Muscle layer of colon (tissue), 2 donors: ENCODE data around the gene PPP1R13B.
"Not testable (repeated sequence)": the region's sequence is repeated elsewhere in the genome, so short reads cannot be mapped to it uniquely, and the experiment has no call there.

Experiments used
- H3K27ac ChIP-seq: one replicate; pipeline ENCODE4 v1.7.0; 2013; ENCODE audit warnings: low read depth, mild to moderate bottlenecking, low read length, moderate library complexity
- H3K27me3 ChIP-seq, 2 donors: one replicate each; pipeline ENCODE4 v1.7.0; 2013; ENCODE audit warnings: low read length in 2 of 2, mild to moderate bottlenecking in 2 of 2; ENCODE audit not compliant: insufficient read depth in 2 of 2, control insufficient read depth in 1 of 2
- H3K36me3 ChIP-seq: one replicate; pipeline ENCODE4 v1.7.0; 2013; ENCODE audit warnings: mild to moderate bottlenecking, low read length; ENCODE audit not compliant: insufficient read depth
- H3K4me1 ChIP-seq: one replicate; pipeline ENCODE4 v1.7.0; 2013; ENCODE audit warnings: mild to moderate bottlenecking, low read length; ENCODE audit not compliant: insufficient read depth
- H3K4me3 ChIP-seq, 2 donors: one replicate each; pipeline ENCODE4 v1.7.0; 2013; ENCODE audit warnings: low read length in 2 of 2, low read depth in 1 of 2, mild to moderate bottlenecking in 1 of 2, moderate library complexity in 1 of 2
- H3K9ac ChIP-seq: one replicate; pipeline ENCODE4 v1.7.0; 2013; ENCODE audit warnings: low read length
- H3K9me3 ChIP-seq: one replicate; pipeline ENCODE4 v1.7.0; 2013; ENCODE audit warnings: mild to moderate bottlenecking, low read length
- donor health status: abdominal sarcoma.
- donor health status: Adenocarcinoma of cecum.

PPP1R13B gene

GRCh38 chr14:103818422-103818821 is 29.0 kb downstream of the PPP1R13B start:
- H3K27ac ChIP-seq, result no peak overlapping the region
- H3K9ac ChIP-seq, result no peak overlapping the region
- H3K27me3 ChIP-seq, result no peaks in the 10 kb centered on the region
- no peaks in the 10 kb centered on the region for H3K36me3 ChIP-seq
- no peak overlapping the region for H3K4me3 ChIP-seq
- H3K9me3 ChIP-seq, result no peaks in the 10 kb centered on the region
- H3K4me1 ChIP-seq, result peaks cover 16% of the 10 kb centered on the region

- no peaks in the 10 kb centered on the region for H3K9me3 ChIP-seq
- H3K4me1 ChIP-seq, result peaks cover 16% of the 10 kb centered on the region
- H3K9ac ChIP-seq, result no peak overlapping the region
- H3K36me3 ChIP-seq, result no peaks in the 10 kb centered on the region
- no peak overlapping the region for H3K4me3 ChIP-seq
- H3K27me3 ChIP-seq, result no peaks in the 10 kb centered on the region
- H3K27ac ChIP-seq, result no peak overlapping the region
Measured at GRCh38 chr14:103817595-103817994, 29.8 kb downstream of the PPP1R13B start.

GRCh38 chr14:103816991-103817390 is 30.4 kb downstream of the PPP1R13B start:
- no peak overlapping the region for H3K4me3 ChIP-seq
- no peak overlapping the region for H3K9ac ChIP-seq
- H3K9me3 ChIP-seq, result no peaks in the 10 kb centered on the region
- no peak overlapping the region for H3K27ac ChIP-seq
- no peaks in the 10 kb centered on the region for H3K36me3 ChIP-seq
- peaks cover 16% of the 10 kb centered on the region for H3K4me1 ChIP-seq
- H3K27me3 ChIP-seq, result no peaks in the 10 kb centered on the region

- Histone ChIP-seq H3K4me1 (peaks cover 14% of the 10 kb centered on the region), H3K27me3 (no peaks in the 10 kb centered on the region), H3K36me3 (no peaks in the 10 kb centered on the region), H3K4me3 (no peak overlapping the region), H3K9ac (no peak overlapping the region), H3K9me3 (no peaks in the 10 kb centered on the region), H3K27ac (no peak overlapping the region)
Measured at GRCh38 chr14:103815253-103815652, 32.1 kb downstream of the PPP1R13B start.

GRCh38 chr14:103811189-103811588 is 36.2 kb downstream of the PPP1R13B start:
- Histone ChIP-seq H3K9ac (no peak overlapping the region), H3K4me3 (no peak overlapping the region), H3K36me3 (no peaks in the 10 kb centered on the region), H3K9me3 (no peaks in the 10 kb centered on the region), H3K27me3 (no peaks in the 10 kb centered on the region), H3K27ac (no peak overlapping the region), H3K4me1 (no peaks in the 10 kb centered on the region)

GRCh38 chr14:103808403-103809001 is 38.9 kb downstream of the PPP1R13B start:
- Histone ChIP-seq H3K4me3 (no peak overlapping the region), H3K27me3 (no peaks in the 10 kb centered on the region), H3K9ac (no peak overlapping the region), H3K27ac (no peak overlapping the region), H3K4me1 (no peaks in the 10 kb centered on the region), H3K9me3 (no peaks in the 10 kb centered on the region), H3K36me3 (no peaks in the 10 kb centered on the region)

GRCh38 chr14:103806805-103807204 is 40.6 kb downstream of the PPP1R13B start:
- no peak overlapping the region for H3K27ac ChIP-seq
- H3K4me1 ChIP-seq, result no peaks in the 10 kb centered on the region

GRCh38 chr14:103805708-103806107 is 41.7 kb downstream of the PPP1R13B start:
- Histone ChIP-seq H3K36me3 (no peaks in the 10 kb centered on the region), H3K9me3 (no peaks in the 10 kb centered on the region), H3K9ac (no peak overlapping the region), H3K27ac (no peak overlapping the region), H3K4me3 (no peak overlapping the region), H3K27me3 (no peaks in the 10 kb centered on the region), H3K4me1 (no peaks in the 10 kb centered on the region)

More at GRCh38 chr14:103806805-103807204, 40.6 kb downstream of the PPP1R13B start:
- H3K9ac ChIP-seq, result no peak overlapping the region
- no peaks in the 10 kb centered on the region for H3K9me3 ChIP-seq
- H3K27me3 ChIP-seq, result no peaks in the 10 kb centered on the region
- no peaks in the 10 kb centered on the region for H3K36me3 ChIP-seq
- no peak overlapping the region for H3K4me3 ChIP-seq

- no peak overlapping the region for H3K9ac ChIP-seq
- no peaks in the 10 kb centered on the region for H3K36me3 ChIP-seq
- no peaks in the 10 kb centered on the region for H3K9me3 ChIP-seq
- no peaks in the 10 kb centered on the region for H3K27me3 ChIP-seq
- H3K27ac ChIP-seq, result no peak overlapping the region
- H3K4me3 ChIP-seq, result no peak overlapping the region
- H3K4me1 ChIP-seq, result no peaks in the 10 kb centered on the region
Measured at GRCh38 chr14:103803661-103804060, 43.7 kb downstream of the PPP1R13B start.

GRCh38 chr14:103802356-103802755 is 45.0 kb downstream of the PPP1R13B start:
- Histone ChIP-seq H3K36me3 (no peaks in the 10 kb centered on the region), H3K4me3 (no peak overlapping the region), H3K27ac (no peak overlapping the region), H3K9ac (no peak overlapping the region), H3K27me3 (no peaks in the 10 kb centered on the region), H3K4me1 (no peaks in the 10 kb centered on the region), H3K9me3 (no peaks in the 10 kb centered on the region)

GRCh38 chr14:103801459-103801858 is 45.9 kb downstream of the PPP1R13B start:
- H3K9me3 ChIP-seq, result no peaks in the 10 kb centered on the region
- H3K36me3 ChIP-seq, result no peaks in the 10 kb centered on the region
- no peaks in the 10 kb centered on the region for H3K27me3 ChIP-seq
- no peak overlapping the region for H3K4me3 ChIP-seq
- no peak overlapping the region for H3K9ac ChIP-seq
- no peaks in the 10 kb centered on the region for H3K4me1 ChIP-seq
- no peak overlapping the region for H3K27ac ChIP-seq

GRCh38 chr14:103793192-103793591 is 54.2 kb downstream of the PPP1R13B start:
- H3K4me1 ChIP-seq, H3K27me3 ChIP-seq, H3K4me3 ChIP-seq, H3K36me3 ChIP-seq, H3K9me3 ChIP-seq, H3K27ac ChIP-seq, H3K9ac ChIP-seq: not testable (repeated sequence)
